Retinal pigment epithelial cell (primary cell): ENCODE data around the gene GRIP2.

Experiments used
- DNase-seq: peaks from one replicate; pipeline ENCODE4 v3.0.0-alpha.2; 2010; ENCODE audit warnings: low read depth
- H3K4me3 ChIP-seq: 2 replicates; pipeline ENCODE4 v1.5.1; 2011; ENCODE audit warnings: mild to moderate bottlenecking, low read length, control low read depth, moderate library complexity
- TF ChIP-seq, protein P1 (sequence below): conservative IDR thresholded peaks from 2 replicates; pipeline ENCODE4 v1.5.1; 2011; ENCODE audit warnings: low read depth, low read length, control low read depth, inconsistent platforms

GRIP2 gene

DNA sequence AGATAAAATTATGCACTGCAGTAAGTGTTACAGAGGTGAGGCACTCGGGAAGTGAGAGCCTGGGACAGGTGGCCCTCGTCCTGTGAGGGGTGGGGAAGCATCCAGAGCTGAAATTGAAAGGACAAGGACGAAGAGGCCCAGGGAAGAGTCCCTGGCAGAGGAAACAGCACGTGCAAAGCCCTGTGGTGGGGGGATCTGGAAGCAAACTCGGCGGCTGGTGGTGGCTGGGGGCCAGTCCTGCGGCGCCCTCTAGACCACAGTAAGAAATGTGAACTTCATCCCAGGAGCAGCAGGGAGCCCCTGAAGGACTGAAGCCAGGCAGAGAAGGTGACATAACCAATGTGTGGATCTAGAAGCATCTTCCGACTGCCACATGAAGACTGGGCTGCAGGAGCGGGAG is 42.8 kb downstream of the GRIP2 start:
- TF ChIP-seq, protein P1, sequence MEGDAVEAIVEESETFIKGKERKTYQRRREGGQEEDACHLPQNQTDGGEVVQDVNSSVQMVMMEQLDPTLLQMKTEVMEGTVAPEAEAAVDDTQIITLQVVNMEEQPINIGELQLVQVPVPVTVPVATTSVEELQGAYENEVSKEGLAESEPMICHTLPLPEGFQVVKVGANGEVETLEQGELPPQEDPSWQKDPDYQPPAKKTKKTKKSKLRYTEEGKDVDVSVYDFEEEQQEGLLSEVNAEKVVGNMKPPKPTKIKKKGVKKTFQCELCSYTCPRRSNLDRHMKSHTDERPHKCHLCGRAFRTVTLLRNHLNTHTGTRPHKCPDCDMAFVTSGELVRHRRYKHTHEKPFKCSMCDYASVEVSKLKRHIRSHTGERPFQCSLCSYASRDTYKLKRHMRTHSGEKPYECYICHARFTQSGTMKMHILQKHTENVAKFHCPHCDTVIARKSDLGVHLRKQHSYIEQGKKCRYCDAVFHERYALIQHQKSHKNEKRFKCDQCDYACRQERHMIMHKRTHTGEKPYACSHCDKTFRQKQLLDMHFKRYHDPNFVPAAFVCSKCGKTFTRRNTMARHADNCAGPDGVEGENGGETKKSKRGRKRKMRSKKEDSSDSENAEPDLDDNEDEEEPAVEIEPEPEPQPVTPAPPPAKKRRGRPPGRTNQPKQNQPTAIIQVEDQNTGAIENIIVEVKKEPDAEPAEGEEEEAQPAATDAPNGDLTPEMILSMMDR = no peak
- no peak for DNase-seq
- no peak overlapping the region for H3K4me3 ChIP-seq

DNA sequence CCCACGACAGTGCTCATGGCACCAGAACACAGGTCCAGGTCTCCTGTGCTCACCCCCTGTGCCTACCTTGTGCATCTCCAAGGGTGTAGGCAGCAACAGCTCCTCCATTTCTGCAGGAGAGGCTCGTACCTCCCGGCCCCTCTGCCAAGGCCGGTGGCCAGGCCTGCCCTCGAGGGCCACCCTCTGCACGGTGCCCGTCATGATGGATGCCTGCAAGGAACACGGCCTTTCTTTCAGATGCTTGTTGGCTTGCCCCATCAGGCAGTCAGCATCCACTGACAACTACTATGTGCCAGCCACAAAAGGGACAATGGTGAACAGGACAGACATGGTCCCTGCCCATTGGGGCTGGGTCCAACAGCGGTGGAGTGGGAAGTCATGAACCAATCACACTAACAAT is 43.8 kb downstream of the GRIP2 start:
- DNase-seq = no peak
- TF ChIP-seq, protein P1 = no peak
- no peak overlapping the region for H3K4me3 ChIP-seq

DNA sequence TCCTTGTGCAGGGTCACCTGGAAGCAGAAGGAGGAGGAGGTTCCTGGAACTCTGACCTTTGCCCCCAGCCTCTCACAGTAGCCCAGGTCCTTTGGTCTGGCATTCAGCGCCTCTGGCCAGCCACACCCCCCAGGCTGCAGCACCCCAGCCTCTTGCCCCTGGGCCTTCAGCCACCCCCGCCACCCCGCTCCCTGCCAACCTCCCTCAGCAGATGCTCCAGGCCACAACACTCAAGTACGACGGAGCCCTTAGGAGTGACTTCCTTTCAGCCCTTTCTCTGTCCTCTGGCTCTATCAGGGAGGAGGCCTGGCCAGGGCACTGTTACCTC is 45.2 kb downstream of the GRIP2 start:
- H3K4me3 ChIP-seq = no peak overlapping the region
- TF ChIP-seq, protein P1 = no peak
- DNase-seq = no peak

DNA sequence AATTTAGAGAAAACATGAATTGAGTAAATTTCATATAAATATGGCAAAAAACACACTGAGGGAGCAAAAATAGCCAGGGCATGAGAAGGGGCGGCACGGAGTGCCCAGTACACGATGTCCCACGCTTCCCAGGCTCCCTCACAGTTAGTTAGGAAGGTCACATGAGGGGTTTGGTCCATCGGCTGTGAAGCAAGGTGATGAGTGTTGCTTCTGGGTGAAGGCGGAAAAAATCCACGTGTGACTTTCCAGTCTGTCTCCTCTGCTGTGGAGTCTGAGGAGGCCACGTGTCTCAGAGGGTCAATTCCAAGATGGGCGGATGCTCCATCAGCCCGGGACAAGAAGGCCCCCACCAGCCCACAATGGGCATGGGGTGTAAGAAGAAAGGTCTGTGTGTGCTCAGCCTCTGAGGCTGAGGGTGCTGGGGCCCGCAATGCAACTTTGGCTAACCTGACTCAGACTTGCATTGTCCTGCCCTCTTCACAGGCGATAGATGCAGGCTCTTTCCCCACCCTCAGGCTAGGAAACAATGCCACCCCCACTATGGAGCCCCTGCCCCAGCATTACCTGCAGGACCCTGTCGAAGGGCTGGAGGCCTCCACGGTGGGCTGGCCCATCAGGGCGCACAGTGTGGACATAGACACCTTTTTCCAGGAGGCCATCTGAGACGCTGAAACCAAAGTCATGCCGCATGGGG is 45.7 kb downstream of the GRIP2 start:
- no peak for DNase-seq
- TF ChIP-seq, protein P1 = no peak
- no peak overlapping the region for H3K4me3 ChIP-seq

DNA sequence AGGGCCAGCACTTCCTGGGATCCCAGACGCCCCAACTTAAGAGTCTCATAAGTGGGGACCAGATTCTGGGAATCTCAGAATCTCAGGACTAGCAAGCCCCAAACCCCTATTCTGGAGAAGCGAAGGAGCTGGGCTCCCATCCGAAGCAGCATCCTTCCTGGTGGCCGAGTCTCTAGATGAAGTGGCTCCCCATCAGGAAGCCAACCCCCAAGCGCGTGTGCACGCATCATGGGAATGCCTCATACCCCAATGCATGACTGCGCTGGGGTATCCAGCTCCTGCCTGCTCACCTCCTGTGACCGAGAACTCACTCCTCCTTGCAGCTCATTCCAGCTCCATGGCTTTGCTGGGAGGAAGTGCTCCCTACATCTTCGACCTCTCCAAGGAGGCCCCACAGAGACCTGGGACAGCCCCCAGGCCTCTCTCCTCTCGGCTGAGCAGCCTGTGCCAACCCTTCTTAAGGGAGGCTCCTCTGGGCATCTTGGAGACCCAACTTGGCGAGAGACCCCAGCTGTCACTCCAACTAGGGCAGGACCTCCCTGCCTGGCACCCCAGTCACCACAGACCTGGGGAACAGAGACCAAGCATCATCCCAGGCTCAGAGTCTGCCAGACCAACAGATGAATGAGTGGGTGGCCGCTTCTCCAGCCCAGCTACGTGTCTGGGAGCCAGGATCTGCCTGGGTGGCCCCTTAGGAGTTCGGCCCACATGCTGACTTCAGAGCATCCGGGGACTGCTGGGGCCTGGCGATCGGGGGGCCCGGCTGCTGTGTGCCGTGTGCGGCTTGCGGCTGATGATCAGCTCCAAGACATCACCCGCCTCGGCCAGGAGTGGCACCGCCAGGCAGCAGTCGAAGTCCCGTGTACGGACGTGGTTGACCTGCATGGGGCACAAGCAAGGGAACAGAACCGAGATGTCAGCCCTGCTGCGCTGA is 46.9 kb downstream of the GRIP2 start:
- no peak for DNase-seq
- TF ChIP-seq, protein P1 = no peak

DNA sequence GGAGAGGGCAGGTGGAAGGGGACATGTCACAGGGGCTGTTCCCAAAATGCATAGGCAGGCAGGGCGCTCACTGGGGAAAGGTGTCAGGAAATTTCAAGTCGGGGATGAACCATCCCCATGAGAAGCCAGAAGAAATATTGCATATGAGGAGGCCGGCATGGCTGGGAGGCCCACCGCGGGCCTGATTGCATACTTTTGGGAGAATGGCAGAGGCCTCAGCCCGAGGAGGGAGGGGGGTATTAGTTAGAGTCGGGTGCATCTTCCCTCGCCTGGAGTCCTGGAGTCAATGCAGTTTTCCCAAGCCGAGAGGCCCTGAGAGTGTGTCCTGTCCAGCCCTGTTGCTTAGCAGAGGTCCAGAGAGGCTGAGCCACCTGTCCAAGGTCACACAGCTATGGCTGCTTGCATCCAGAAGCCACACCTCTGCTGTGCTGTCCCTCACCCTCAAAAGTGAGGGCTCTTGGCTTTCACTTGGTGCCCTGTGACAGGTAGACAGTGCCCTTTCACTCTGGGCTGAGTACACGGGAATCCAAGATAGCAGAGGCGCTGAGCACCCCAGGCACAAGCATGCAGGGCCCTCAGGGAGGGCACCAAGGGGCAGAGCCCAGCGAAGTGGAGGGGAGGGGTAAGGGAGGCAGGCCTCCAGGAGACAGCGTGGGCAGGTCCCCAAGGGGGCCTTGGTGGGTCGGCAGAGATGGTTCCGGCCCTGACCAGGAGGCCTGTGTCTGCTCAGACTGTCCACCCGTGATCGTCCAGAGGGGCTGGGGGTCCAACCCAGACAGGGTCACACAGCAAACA is 48.5 kb downstream of the GRIP2 start:
- TF ChIP-seq, protein P1 = no peak
- no peak for DNase-seq
- H3K4me3 ChIP-seq = no peak overlapping the region

More for the DNA sequence above, 46.9 kb downstream of the GRIP2 start:
- no peak overlapping the region for H3K4me3 ChIP-seq
